Uterus (tissue), 4 donors: ENCODE data around the gene ADSS1. TPM values are rescaled to one million over a fixed set of nuclear protein-coding genes. Genes with fewer than 3 reads are reported as not detected.

Experiments used
- DNase-seq, 2 donors: peaks; one replicate each; pipeline ENCODE4 v3.0.0-alpha.2; 2019 to 2020
- H3K27ac ChIP-seq, 2 donors: fragments of 200-600 bp; sonication (generic); 1 replicate in 1 of 2; 2 replicates in 1 of 2; pipeline ENCODE4 v1.5.1; 2016 to 2018
- H3K27me3 ChIP-seq, 2 donors: fragments of 200-600 bp; sonication (generic); one replicate each; pipeline ENCODE4 v1.5.1; 2018 to 2019; ENCODE audit warnings: control low read depth in 1 of 2
- H3K36me3 ChIP-seq, 2 donors: fragments of 200-600 bp; sonication (generic); one replicate each; pipeline ENCODE4 v1.5.1; 2019; ENCODE audit warnings: control low read depth in 1 of 2
- H3K4me1 ChIP-seq, 2 donors: fragments of 200-600 bp; sonication (generic); one replicate each; pipeline ENCODE4 v1.5.1; 2018 to 2019; ENCODE audit warnings: control low read depth in 1 of 2
- H3K4me3 ChIP-seq, 2 donors: fragments of 200-600 bp; sonication (generic); 1 replicate in 1 of 2; 2 replicates in 1 of 2; pipeline ENCODE4 v1.5.1; 2018 to 2019; ENCODE audit warnings: mild to moderate bottlenecking in 1 of 2
- H3K9me3 ChIP-seq, 2 donors: fragments of 200-600 bp; sonication (generic); one replicate each; pipeline ENCODE4 v1.5.1; 2019; ENCODE audit warnings: control low read depth in 1 of 2
- CTCF ChIP-seq, 4 experiments: fragments of 200-600 bp in 2 of 4; fragments of 450-650 bp in 2 of 4; sonication (generic) in 2 of 4; IDR thresholded peaks; one replicate each; pipeline ENCODE4 v1.5.1; 2016 to 2019; ENCODE audit warnings: antibody characterized with exemption in 4 of 4, mild to moderate bottlenecking in 2 of 4, moderate library complexity in 1 of 4
- POLR2A ChIP-seq, 2 donors: fragments of 450-650 bp; IDR thresholded peaks; one replicate each; pipeline ENCODE4 v1.6.1; 2016; ENCODE audit warnings: antibody characterized with exemption in 2 of 2, mild to moderate bottlenecking in 1 of 2, moderate library complexity in 1 of 2
- intact Hi-C: fragments of 100-400 bp; cut with DNase I; formaldehyde crosslinking; loops from one replicate; pipeline ENCODE4 v1.15.1; 2023; ENCODE audit warnings: low total_unique reads
- total RNA-seq, 4 donors: library from RNA; depleted of rRNA in 3 of 4; stranded (reverse); fragments of >200 nt in 3 of 4; gene quantifications; one replicate each; pipeline versions ENCODE4 v1.1.0 to v1.2.4, GENCODE V29; 2014 to 2023
- donor health status: DM: yes; HTN: yes; CAD: no.

The ADSS1 gene
- total RNA-seq, 4 donors from 2014 or later: 7.0 to 11.7 TPM; not detected in 2

DNA sequence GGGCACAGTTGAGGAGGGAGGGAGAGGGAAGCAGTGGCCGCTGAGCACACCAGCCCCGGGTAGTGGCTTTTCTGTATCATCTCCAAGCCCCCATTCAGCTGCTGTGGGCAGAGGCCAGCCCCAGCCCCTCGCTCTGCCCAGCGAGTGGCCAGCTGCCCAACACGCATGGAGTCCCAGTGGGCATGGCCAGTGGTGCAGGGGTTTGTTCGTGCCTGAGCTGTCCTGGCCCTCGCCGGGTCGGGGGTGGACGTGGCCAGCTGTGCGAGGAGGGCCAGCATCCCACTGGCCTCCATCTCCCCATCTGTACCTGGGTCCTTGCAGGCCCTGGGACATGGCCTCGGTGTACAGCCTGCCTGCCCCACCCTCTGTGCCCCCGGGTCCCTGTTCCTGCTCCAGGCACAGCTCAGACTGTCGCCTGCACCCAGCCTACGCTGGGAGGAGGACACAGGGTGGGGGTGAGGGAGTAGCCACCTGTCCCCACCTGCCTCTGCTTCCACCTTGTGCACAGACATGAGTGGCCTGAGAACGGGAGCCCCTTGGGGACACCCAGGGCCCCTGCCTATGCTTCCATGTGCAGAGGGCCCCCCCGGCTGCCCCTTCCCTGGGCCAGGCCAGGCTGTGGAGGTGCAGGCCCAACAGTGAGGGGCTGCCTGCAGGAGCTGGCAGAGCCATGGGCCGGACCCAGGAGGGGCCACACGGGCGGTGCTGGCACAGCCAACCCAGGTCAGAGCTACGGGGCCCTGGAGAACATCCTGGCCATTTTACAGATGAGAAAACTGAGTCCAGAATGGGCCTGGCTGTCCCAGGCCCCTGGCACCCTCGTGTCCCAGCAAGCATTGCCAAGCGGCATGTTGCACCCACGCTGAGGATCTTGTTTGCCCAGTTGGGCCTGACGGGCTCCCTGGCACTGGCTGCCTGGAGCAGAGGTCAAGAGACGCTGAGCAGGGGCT, 30.3 kb upstream of the ADSS1 start:
- intact Hi-C loops: no loop called here
- Histone ChIP-seq H3K4me3 (no peak overlapping the region), H3K36me3 (no peaks in the 10 kb centered on the region), H3K4me1 (peaks cover 0 to 41% of the 10 kb centered on the region in 2 donors), H3K27me3 (no peaks in the 10 kb centered on the region), H3K9me3 (no peaks in the 10 kb centered on the region), H3K27ac (peak overlapping the region in 1 of 2 donors; percentile 30)
- TF ChIP-seq POLR2A (IDR thresholded peaks at IDR 0.05) (no peak), CTCF (IDR thresholded peaks at IDR 0.05) (no peak)
- no peak for DNase-seq

DNA sequence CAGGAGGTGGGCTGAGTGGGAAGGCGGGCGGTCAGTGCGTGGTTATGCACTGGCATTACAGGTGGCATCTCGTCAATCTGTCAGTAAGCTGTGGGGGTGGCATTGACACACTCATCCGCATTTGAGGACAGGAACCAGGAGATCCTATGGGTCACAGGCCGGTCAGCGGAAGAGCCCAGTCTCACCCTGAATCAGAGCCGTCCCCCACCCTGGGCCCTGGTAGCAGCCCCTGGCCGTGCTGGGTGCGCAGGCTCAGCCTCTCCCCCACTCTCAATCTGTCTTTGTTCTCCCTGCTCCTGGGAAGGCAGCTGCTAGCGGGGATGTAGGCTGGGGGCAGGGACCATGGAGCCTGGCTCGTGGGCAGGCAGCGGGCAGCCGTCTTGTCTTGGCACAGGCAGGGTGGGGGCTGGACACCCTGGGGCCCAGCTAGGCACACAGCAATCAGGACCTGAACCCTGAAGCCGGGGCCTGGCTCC, 29.5 kb upstream of the ADSS1 start:
- no peak for DNase-seq
- Histone ChIP-seq H3K4me3 (no peak overlapping the region), H3K27ac (peak overlapping the region; percentile 30 to 31), H3K4me1 (peaks cover 0 to 45% of the 10 kb centered on the region in 2 donors), H3K9me3 (no peaks in the 10 kb centered on the region), H3K27me3 (no peaks in the 10 kb centered on the region), H3K36me3 (no peaks in the 10 kb centered on the region)
- intact Hi-C loops: no loop called here
- TF ChIP-seq POLR2A (IDR thresholded peaks at IDR 0.05) (no peak), CTCF (IDR thresholded peaks at IDR 0.05) (no peak)

DNA sequence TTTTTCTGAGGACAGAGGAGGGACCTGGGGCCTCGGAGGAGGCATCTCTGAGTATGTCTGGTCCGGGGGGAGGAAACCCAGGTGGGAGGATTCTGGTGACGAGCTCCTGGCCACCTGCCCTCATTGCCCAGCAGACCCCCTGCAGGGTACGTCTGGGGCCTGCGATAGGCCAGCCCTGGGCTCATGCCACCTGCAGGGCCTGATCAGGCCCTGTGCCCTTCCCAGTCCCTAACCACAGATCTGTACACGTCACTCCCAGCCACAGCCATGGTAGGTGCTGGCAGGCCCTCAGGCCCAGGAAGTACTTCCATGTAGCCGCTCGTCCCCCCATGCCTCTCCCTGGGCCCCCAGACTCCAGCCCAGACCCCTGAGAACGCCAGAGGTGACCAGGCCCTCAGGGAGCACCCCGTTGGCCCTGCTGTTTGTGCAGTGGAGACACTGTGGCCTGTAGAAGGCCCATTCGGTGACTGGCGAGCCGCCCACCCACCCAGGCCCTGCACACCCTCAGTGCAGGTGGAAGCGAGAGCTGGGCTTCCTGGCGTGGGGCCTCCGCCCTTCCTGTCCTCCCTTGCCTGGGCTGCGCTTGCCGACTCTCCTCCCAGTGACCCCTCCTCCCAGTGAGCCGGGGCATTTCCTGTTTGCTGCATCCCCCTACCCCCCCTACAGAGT, 28.9 kb upstream of the ADSS1 start:
- Histone ChIP-seq H3K27ac (peak overlapping the region; percentile 30 to 31), H3K4me1 (peaks cover 0 to 46% of the 10 kb centered on the region in 2 donors)
- intact Hi-C loops: no loop called here

GRCh38 chr14:104695660-104696000, 28.4 kb upstream of the ADSS1 start:
- Histone ChIP-seq H3K27ac (peak overlapping the region in 1 of 2 donors; percentile 31), H3K4me3 (no peak overlapping the region), H3K4me1 (peaks cover 0 to 46% of the 10 kb centered on the region in 2 donors), H3K9me3 (no peaks in the 10 kb centered on the region), H3K27me3 (no peaks in the 10 kb centered on the region), H3K36me3 (no peaks in the 10 kb centered on the region)
- intact Hi-C loops: no loop called here
- no peak for TF ChIP-seq CTCF (IDR thresholded peaks at IDR 0.05)
- TF ChIP-seq POLR2A (IDR thresholded peaks at IDR 0.05): no peak
- no peak for DNase-seq

More for the DNA sequence above, 28.9 kb upstream of the ADSS1 start:
- TF ChIP-seq POLR2A (IDR thresholded peaks at IDR 0.05): no peak
- TF ChIP-seq CTCF (IDR thresholded peaks at IDR 0.05): no peak
- H3K36me3 ChIP-seq: no peaks in the 10 kb centered on the region
- no peak for DNase-seq
- no peak overlapping the region for H3K4me3 ChIP-seq
- H3K9me3 ChIP-seq: no peaks in the 10 kb centered on the region
- H3K27me3 ChIP-seq: no peaks in the 10 kb centered on the region
